Stimulated activated CD8-positive, alpha-beta memory T cell treated with anti-CD3 and anti-CD28 coated beads, Interleukin-12 subunit alpha, Interleukin-12 subunit beta, amount 100 ng/mL, for 1 hour (primary cell): ENCODE measurements around the gene NPTN.

Experiments used
- DNase-seq: peaks from one replicate; pipeline ENCODE4 v3.0.0-alpha.2; 2020; ENCODE audit warnings: low read depth

Gene NPTN

GRCh38 chr15:73518180-73518862, 114.9 kb downstream of the NPTN start:
- DNase-seq: no peak

- DNase-seq: no peak
Measured at GRCh38 chr15:73517566-73517965, 115.6 kb downstream of the NPTN start.

- no peak for DNase-seq
Measured at GRCh38 chr15:73515527-73515926, 117.7 kb downstream of the NPTN start.
